Astrocyte (in vitro differentiated cells and primary cell): ENCODE results near the gene ANKDD1A. TPM values are rescaled to one million over a fixed set of nuclear protein-coding genes. Genes with fewer than 3 reads are reported as not detected.

Source experiments
- DNase-seq: peaks from one replicate; pipeline ENCODE4 v3.0.0-alpha.2; 2010; ENCODE audit warnings: low read depth
- FAIRE-seq: peaks from 2 replicates; lab custom pipeline; 2011; peaks lifted over from hg19 to GRCh38; lab: Jason Lieb, UNC
- H2AFZ ChIP-seq: 2 replicates; pipeline ENCODE4 v1.6.0; 2012; ENCODE audit warnings: low read depth, low read length, inconsistent platforms
- H3K27ac ChIP-seq: 2 replicates; pipeline ENCODE4 v1.5.1; 2011; ENCODE audit warnings: low read depth, low read length, inconsistent platforms
- H3K27me3 ChIP-seq: 2 replicates; pipeline ENCODE4 v1.6.0; 2011; ENCODE audit warnings: low read length, inconsistent platforms; ENCODE audit not compliant: insufficient read depth
- H3K36me3 ChIP-seq: 2 replicates; pipeline ENCODE4 v1.5.1; 2011; ENCODE audit warnings: low read length, inconsistent platforms; ENCODE audit not compliant: insufficient read depth
- H3K4me1 ChIP-seq: 2 replicates; pipeline ENCODE4 v1.5.1; 2011; ENCODE audit warnings: low read length, inconsistent platforms; ENCODE audit not compliant: insufficient read depth
- H3K4me2 ChIP-seq: 2 replicates; pipeline ENCODE4 v1.6.0; 2012; ENCODE audit warnings: low read length, inconsistent platforms
- H3K4me3 ChIP-seq: 2 replicates; pipeline ENCODE4 v1.5.1; 2011; ENCODE audit warnings: low read depth, mild to moderate bottlenecking, low read length, inconsistent platforms; ENCODE audit not compliant: insufficient read depth
- H3K79me2 ChIP-seq: 2 replicates; pipeline ENCODE4 v1.6.0; 2012; ENCODE audit warnings: mild to moderate bottlenecking, low read length, inconsistent platforms; ENCODE audit not compliant: insufficient read depth
- H3K9ac ChIP-seq: 2 replicates; pipeline ENCODE4 v1.6.0; 2012; ENCODE audit warnings: mild to moderate bottlenecking, low read length, inconsistent platforms
- H3K9me3 ChIP-seq: 2 replicates; pipeline ENCODE4 v1.5.1; 2012; ENCODE audit warnings: low read depth, mild to moderate bottlenecking, low read length, inconsistent platforms; ENCODE audit not compliant: insufficient read depth
- H4K20me1 ChIP-seq: 2 replicates; pipeline ENCODE4 v1.6.0; 2012; ENCODE audit warnings: low read length, inconsistent platforms; ENCODE audit not compliant: insufficient read depth
- H3K27ac Mint-ChIP-seq: one replicate; pipeline ENCODE4 v1.8.0; 2021; ENCODE audit warnings: mild to moderate bottlenecking, mixed read lengths; ENCODE audit not compliant: unreplicated experiment
- H3K27me3 Mint-ChIP-seq: one replicate; pipeline ENCODE4 v1.8.0; 2021; ENCODE audit warnings: low read depth, mixed read lengths; ENCODE audit not compliant: unreplicated experiment
- H3K36me3 Mint-ChIP-seq: one replicate; pipeline ENCODE4 v1.8.0; 2021; ENCODE audit warnings: low read depth, mixed read lengths; ENCODE audit not compliant: unreplicated experiment
- H3K4me1 Mint-ChIP-seq: one replicate; pipeline ENCODE4 v1.8.0; 2021; ENCODE audit warnings: low read depth, mixed read lengths; ENCODE audit not compliant: unreplicated experiment
- H3K4me3 Mint-ChIP-seq: one replicate; pipeline ENCODE4 v1.8.0; 2021; ENCODE audit warnings: mild to moderate bottlenecking, moderate library complexity, mixed read lengths; ENCODE audit not compliant: unreplicated experiment
- H3K9me3 Mint-ChIP-seq: one replicate; pipeline ENCODE4 v1.8.0; 2021; ENCODE audit warnings: mild to moderate bottlenecking, mixed read lengths; ENCODE audit not compliant: unreplicated experiment
- EZH2 ChIP-seq: IDR thresholded peaks from 2 replicates; pipeline ENCODE4 v1.6.1; 2012; ENCODE audit warnings: mild to moderate bottlenecking, low read length, inconsistent platforms; ENCODE audit not compliant: insufficient read depth
- total RNA-seq: library from RNA; stranded (reverse); gene quantifications from 2 replicates; pipeline ENCODE4 v1.2.1, GENCODE V29; 2021
- TF ChIP-seq, protein P1 (sequence below): IDR thresholded peaks from 2 replicates; pipeline ENCODE4 v1.5.1; 2011; ENCODE audit warnings: low read depth, mild to moderate bottlenecking, inconsistent platforms, low read length, moderate library complexity; ENCODE audit not compliant: insufficient read depth

The ANKDD1A gene
- total RNA-seq, 1 donor from 2014 or later: 1.6 TPM

DNA sequence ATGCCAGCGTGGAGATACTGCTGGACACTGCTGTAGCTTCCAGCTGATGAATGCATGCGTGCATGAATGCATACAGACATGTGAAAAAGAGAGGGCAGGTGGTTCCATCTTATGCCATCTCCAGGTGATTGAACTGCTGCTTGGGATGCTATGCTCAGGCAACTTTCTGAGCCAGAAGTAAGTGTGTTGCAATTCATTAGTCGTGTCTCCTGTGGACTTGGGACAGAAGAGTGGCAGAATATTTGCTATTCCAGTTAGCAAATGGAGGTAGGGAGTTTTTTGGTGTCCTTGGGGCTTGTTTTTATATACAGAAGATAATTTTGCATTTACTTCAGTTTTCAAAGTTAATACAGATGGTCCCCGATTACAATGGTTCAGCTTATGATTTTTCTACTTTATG lies 33.3 kb downstream of the ANKDD1A start:
- H3K27me3 Mint-ChIP-seq: no peaks in the 10 kb centered on the region
- H3K27ac ChIP-seq: no peak overlapping the region
- H3K27ac Mint-ChIP-seq: no peak overlapping the region
- H3K36me3 Mint-ChIP-seq: peaks cover under 1% of the 10 kb centered on the region
- no peak for TF ChIP-seq EZH2
- TF ChIP-seq, protein P1, sequence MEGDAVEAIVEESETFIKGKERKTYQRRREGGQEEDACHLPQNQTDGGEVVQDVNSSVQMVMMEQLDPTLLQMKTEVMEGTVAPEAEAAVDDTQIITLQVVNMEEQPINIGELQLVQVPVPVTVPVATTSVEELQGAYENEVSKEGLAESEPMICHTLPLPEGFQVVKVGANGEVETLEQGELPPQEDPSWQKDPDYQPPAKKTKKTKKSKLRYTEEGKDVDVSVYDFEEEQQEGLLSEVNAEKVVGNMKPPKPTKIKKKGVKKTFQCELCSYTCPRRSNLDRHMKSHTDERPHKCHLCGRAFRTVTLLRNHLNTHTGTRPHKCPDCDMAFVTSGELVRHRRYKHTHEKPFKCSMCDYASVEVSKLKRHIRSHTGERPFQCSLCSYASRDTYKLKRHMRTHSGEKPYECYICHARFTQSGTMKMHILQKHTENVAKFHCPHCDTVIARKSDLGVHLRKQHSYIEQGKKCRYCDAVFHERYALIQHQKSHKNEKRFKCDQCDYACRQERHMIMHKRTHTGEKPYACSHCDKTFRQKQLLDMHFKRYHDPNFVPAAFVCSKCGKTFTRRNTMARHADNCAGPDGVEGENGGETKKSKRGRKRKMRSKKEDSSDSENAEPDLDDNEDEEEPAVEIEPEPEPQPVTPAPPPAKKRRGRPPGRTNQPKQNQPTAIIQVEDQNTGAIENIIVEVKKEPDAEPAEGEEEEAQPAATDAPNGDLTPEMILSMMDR: no peak
- H2AFZ ChIP-seq: no peak overlapping the region
- no peaks in the 10 kb centered on the region for H4K20me1 ChIP-seq
- H3K4me3 Mint-ChIP-seq: no peak overlapping the region
- no peaks in the 10 kb centered on the region for H3K27me3 ChIP-seq
- H3K79me2 ChIP-seq: no peaks in the 10 kb centered on the region
- DNase-seq (no peak), FAIRE-seq (no peak)
- no peak overlapping the region for H3K4me3 ChIP-seq
- no peaks in the 10 kb centered on the region for H3K9me3 Mint-ChIP-seq
- H3K9me3 ChIP-seq: no peaks in the 10 kb centered on the region
- H3K9ac ChIP-seq: no peak overlapping the region
- H3K4me1 Mint-ChIP-seq: no peaks in the 10 kb centered on the region
- H3K4me2 ChIP-seq: no peak overlapping the region
- no peaks in the 10 kb centered on the region for H3K4me1 ChIP-seq
- no peaks in the 10 kb centered on the region for H3K36me3 ChIP-seq

DNA sequence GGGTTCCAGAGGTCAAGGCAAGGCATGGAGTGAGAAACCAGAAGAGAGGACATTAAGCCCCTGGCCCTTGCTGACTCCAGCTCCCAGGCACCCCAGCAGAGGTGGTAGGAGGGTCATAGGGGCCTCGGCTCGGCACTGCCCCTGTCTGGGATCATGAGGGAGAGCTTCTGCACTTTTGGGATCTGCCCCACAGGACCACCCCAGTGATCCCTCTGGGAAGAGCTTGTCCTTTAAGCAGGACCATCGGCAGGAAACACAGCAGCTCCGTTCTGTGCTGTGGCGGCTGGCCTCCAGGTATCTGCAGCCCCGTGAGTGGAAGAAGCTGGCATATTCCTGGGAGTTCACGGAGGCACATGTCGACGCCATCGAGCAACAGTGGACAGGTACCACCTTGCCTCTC lies 35.5 kb downstream of the ANKDD1A start:
- TF ChIP-seq, protein P1: no peak
- no peak for TF ChIP-seq EZH2
- Mint-ChIP-seq H3K9me3 (no peaks in the 10 kb centered on the region), H3K27me3 (no peaks in the 10 kb centered on the region), H3K36me3 (peaks cover 3% of the 10 kb centered on the region), H3K4me1 (no peaks in the 10 kb centered on the region), H3K4me3 (no peak overlapping the region), H3K27ac (no peak overlapping the region)
- Histone ChIP-seq H3K27me3 (no peaks in the 10 kb centered on the region), H3K9ac (no peak overlapping the region), H4K20me1 (no peaks in the 10 kb centered on the region), H3K4me2 (no peak overlapping the region), H3K4me1 (no peaks in the 10 kb centered on the region), H3K4me3 (no peak overlapping the region), H3K36me3 (no peaks in the 10 kb centered on the region), H2AFZ (no peak overlapping the region), H3K79me2 (no peaks in the 10 kb centered on the region), H3K27ac (no peak overlapping the region), H3K9me3 (no peaks in the 10 kb centered on the region)
- FAIRE-seq (no peak), DNase-seq (no peak)

DNA sequence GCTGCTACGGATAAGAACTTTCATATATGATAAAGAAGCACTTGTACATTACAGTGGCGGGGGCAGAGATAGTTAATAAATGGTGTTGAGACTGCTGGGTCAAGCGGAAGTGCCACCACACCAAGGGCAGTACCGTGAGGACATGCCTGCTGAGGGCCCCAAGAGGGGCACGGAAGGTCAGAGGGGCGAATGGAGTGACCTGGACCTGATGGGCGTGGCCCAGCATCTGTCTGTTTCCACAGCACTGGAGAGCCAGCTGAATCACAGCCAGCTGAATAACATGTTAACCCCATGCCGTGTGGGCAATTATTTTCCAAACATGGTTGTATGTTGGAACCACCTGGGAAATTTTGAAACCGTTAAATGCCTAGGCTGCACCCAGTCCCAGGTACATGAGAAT lies 37.2 kb downstream of the ANKDD1A start:
- no peaks in the 10 kb centered on the region for H3K27me3 ChIP-seq
- H3K79me2 ChIP-seq: no peaks in the 10 kb centered on the region
- H4K20me1 ChIP-seq: no peaks in the 10 kb centered on the region
- TF ChIP-seq, protein P1: no peak
- TF ChIP-seq EZH2: no peak
- H3K4me3 Mint-ChIP-seq: no peak overlapping the region
- DNase-seq (no peak), FAIRE-seq (no peak)
- H3K9me3 ChIP-seq: no peaks in the 10 kb centered on the region
- no peaks in the 10 kb centered on the region for H3K9me3 Mint-ChIP-seq
- no peaks in the 10 kb centered on the region for H3K4me1 ChIP-seq
- no peak overlapping the region for H3K27ac Mint-ChIP-seq
- H3K27ac ChIP-seq: no peak overlapping the region
- no peak overlapping the region for H3K4me2 ChIP-seq
- H3K36me3 ChIP-seq: no peaks in the 10 kb centered on the region
- H3K36me3 Mint-ChIP-seq: peaks cover 3% of the 10 kb centered on the region
- no peaks in the 10 kb centered on the region for H3K27me3 Mint-ChIP-seq
- H3K4me1 Mint-ChIP-seq: no peaks in the 10 kb centered on the region
- no peak overlapping the region for H2AFZ ChIP-seq
- no peak overlapping the region for H3K9ac ChIP-seq
- H3K4me3 ChIP-seq: no peak overlapping the region
